Neural progenitor cell (in vitro differentiated cells): Measurements from ENCODE around the gene ADGRG1.

Experiments
- CTCF ChIP-seq: fragments of 200-600 bp; sonication (generic); IDR thresholded peaks from 2 replicates; pipeline ENCODE4 v1.5.1; 2017; ENCODE audit warnings: antibody characterized with exemption, mild to moderate bottlenecking
- EZH2 ChIP-seq: fragments of 200-600 bp; sonication (generic); IDR thresholded peaks from 2 replicates; pipeline ENCODE4 v1.6.1; 2017; ENCODE audit warnings: antibody characterized with exemption, mild to moderate bottlenecking, moderate library complexity
- EZH2phosphoT487 ChIP-seq: fragments of 200-600 bp; sonication (generic); IDR thresholded peaks from 2 replicates; pipeline ENCODE4 v1.6.1; 2017; ENCODE audit warnings: antibody characterized with exemption

GRCh38 chr16:57665541-57665940 lies 37.1 kb downstream of the ADGRG1 start:
- TF ChIP-seq CTCF, result no peak
- no peak for TF ChIP-seq EZH2
- no peak for TF ChIP-seq EZH2phosphoT487
